A673 (cell line): Measurements from ENCODE around the gene CCT3. TPM values are rescaled to one million over a fixed set of nuclear protein-coding genes. Genes with fewer than 3 reads are reported as not detected.
A peak's percentile ranks its signal among the peaks of the same experiment; 100 is the strongest.
"Not testable (repeated sequence)": the region's sequence is repeated elsewhere in the genome, so short reads cannot be mapped to it uniquely, and the experiment has no call there.

ENCODE experiments used
- BruUV-seq: library from RNA; stranded (reverse); fragments of 400-500 nt; replicated peaks from 2 replicates; lab custom pipeline; 2021; lab: Mats Ljungman, UMichigan
- CTCF ChIA-PET: fragments of 300-600 bp; sonication (Branson Sonifier 250); formaldehyde crosslinking; loops from one replicate; lab custom pipeline; 2022; ENCODE audit warnings: antibody characterized with exemption; lab: Charles Lee
- POLR2A ChIA-PET: fragments of 300-600 bp; sonication (Branson Sonifier 250); formaldehyde crosslinking; loops from one replicate; lab custom pipeline; 2022; ENCODE audit warnings: antibody characterized with exemption; ENCODE audit not compliant: low non-redundant PET; lab: Charles Lee
- DNase-seq: peaks from one replicate; pipeline ENCODE4 v3.0.0-alpha.2; 2015; ENCODE audit warnings: low spot score
- H3K27ac ChIP-seq: fragments of 200-600 bp; sonication (generic); 2 replicates; pipeline ENCODE4 v1.5.1; 2016; ENCODE audit warnings: mixed run types, low read depth, mild to moderate bottlenecking, mixed read lengths, antibody characterized with exemption, low read length; ENCODE audit not compliant: poor library complexity, severe bottlenecking
- H3K27me3 ChIP-seq: fragments of 200-600 bp; sonication (generic); replicated peaks from 2 replicates; pipeline ENCODE4 v1.6.1; 2017; ENCODE audit warnings: mixed run types, low read depth, mild to moderate bottlenecking, mixed read lengths, antibody characterized with exemption, low read length; ENCODE audit not compliant: insufficient read depth, poor library complexity
- H3K36me3 ChIP-seq: fragments of 200-600 bp; sonication (generic); 2 replicates; pipeline ENCODE4 v1.6.1; 2016; ENCODE audit warnings: mixed run types, mild to moderate bottlenecking, mixed read lengths, antibody characterized with exemption, low read length; ENCODE audit not compliant: insufficient read depth, poor library complexity, severe bottlenecking
- H3K4me1 ChIP-seq: fragments of 200-600 bp; sonication (generic); 2 replicates; pipeline ENCODE4 v1.6.1; 2017; ENCODE audit warnings: mixed run types, mild to moderate bottlenecking, mixed read lengths, antibody characterized with exemption, low read length; ENCODE audit not compliant: insufficient read depth, poor library complexity, severe bottlenecking
- H3K4me3 ChIP-seq: fragments of 200-600 bp; sonication (generic); 2 replicates; pipeline ENCODE4 v1.5.1; 2016; ENCODE audit warnings: low read depth, mixed run types, mild to moderate bottlenecking, mixed read lengths, low read length; ENCODE audit not compliant: poor library complexity, severe bottlenecking
- H3K9me3 ChIP-seq: fragments of 200-600 bp; sonication (generic); 2 replicates; pipeline ENCODE4 v1.6.1; 2016; ENCODE audit warnings: mixed run types, low read depth, mild to moderate bottlenecking, mixed read lengths, antibody characterized with exemption, low read length; ENCODE audit not compliant: poor library complexity, severe bottlenecking
- CTCF ChIP-seq: fragments of 300-800, 200-600 bp; sonication (generic); conservative IDR thresholded peaks from 2 replicates; pipeline ENCODE4 v1.5.1; 2017; ENCODE audit warnings: low read depth, mild to moderate bottlenecking, antibody characterized with exemption, low read length, moderate library complexity, mixed read lengths
- EZH2 ChIP-seq: fragments of 200-600 bp; sonication (generic); IDR thresholded peaks from 2 replicates; pipeline ENCODE4 v1.6.1; 2017; ENCODE audit warnings: borderline replicate concordance, low read depth, mild to moderate bottlenecking, mixed read lengths, antibody characterized with exemption, low read length; ENCODE audit not compliant: poor library complexity, severe bottlenecking
- intact Hi-C: fragments of 100-400 bp; cut with micrococcal nuclease; formaldehyde crosslinking; loops from one replicate; pipeline ENCODE4 v1.10.0; 2022; ENCODE audit not compliant: unreplicated experiment
- total RNA-seq: library from RNA; stranded (reverse); gene quantifications from 2 replicates; pipeline ENCODE4 v1.2.3, GENCODE V29; 2021

Gene CCT3
- total RNA-seq, 1 experiment from 2014 or later = 678 TPM

- Histone ChIP-seq H3K36me3 (peaks cover 43% of the 10 kb centered on the region), H3K4me1 (peaks cover 14% of the 10 kb centered on the region), H3K27me3 (no peaks in the 10 kb centered on the region), H3K9me3 (no peaks in the 10 kb centered on the region), H3K4me3 (peak overlapping the region; percentile 88), H3K27ac (no peak overlapping the region)
- CTCF ChIA-PET = interaction anchor here (0.7 kb wide), 1 partner anchor 358 kb away, joined by 3 read pairs; the partner anchor contains the start of gene ARHGEF2
- no TSS peak for BruUV-seq
- intact Hi-C loops = loop anchor here (10.0 kb wide), 1 partner anchor 61 kb away; no protein-coding TSS in a partner anchor
- TF ChIP-seq CTCF = peak; percentile 60
- TF ChIP-seq EZH2 = no peak
- DNase-seq = peak; percentile 51
- POLR2A ChIA-PET = interaction anchor here (0.6 kb wide), 1 partner anchor 54 kb away, joined by 5 read pairs; no protein-coding TSS in a partner anchor
Observed at GRCh38 chr1:156336242-156336641, 1.9 kb downstream of the CCT3 start.

DNA sequence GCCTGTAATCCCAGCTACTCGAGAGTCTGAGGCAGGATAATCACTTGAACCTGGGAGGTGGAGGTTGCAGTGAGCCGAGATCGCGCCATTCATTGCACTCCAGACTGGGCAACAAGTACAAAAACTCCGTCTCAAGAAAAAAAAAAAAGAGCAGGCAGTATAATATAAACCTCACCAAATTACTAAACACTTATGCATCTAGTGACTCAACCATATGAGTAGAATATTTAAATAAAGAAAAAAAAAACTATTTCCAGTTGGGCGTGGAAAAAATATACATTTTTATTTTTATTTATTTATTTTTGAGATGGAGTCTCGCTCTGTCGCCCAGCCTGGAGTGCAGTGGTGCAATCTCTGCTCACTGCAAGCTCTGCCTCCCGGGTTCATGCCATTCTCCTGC is 14.9 kb downstream of the CCT3 start:
- H3K27ac ChIP-seq, H3K27me3 ChIP-seq, H3K9me3 ChIP-seq, DNase-seq, H3K4me3 ChIP-seq, POLR2A ChIA-PET, CTCF ChIA-PET, BruUV-seq, intact Hi-C loops, H3K4me1 ChIP-seq: not testable (repeated sequence)
- H3K36me3 ChIP-seq = peaks cover 82% of the 10 kb centered on the region

GRCh38 chr1:156320560-156320959 is 17.5 kb downstream of the CCT3 start:
- Histone ChIP-seq H3K27me3 (no peaks in the 10 kb centered on the region), H3K4me1 (no peaks in the 10 kb centered on the region), H3K9me3 (no peaks in the 10 kb centered on the region), H3K36me3 (peaks cover 97% of the 10 kb centered on the region), H3K4me3 (no peak overlapping the region), H3K27ac (no peak overlapping the region)
- no peak for DNase-seq
- BruUV-seq = no TSS peak
- ChIA-PET CTCF (interaction anchor here (0.5 kb wide), 1 partner anchor 226 kb away, joined by 5 read pairs; no protein-coding TSS in a partner anchor), POLR2A (no interaction called here)
- intact Hi-C loops = no loop called here
- TF ChIP-seq CTCF (no peak), EZH2 (no peak)

DNA sequence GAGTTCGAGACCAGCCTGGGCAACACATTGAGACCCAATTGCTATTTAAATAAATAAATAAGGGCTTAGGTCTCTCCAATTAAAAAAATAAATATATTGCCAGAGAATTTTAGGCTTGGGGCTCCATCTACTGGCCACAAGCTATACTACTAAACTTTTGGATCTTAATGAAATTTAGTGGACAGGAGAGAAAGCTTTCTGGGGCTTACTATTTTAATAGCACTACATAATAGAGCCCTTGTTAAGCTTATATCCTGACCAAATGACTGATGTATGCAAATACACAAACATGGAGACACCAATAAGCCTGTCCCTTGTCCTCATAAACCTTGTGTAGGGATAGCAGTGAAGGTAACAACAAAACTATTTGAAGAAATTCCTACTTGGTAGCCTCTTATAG is 18.4 kb downstream of the CCT3 start:
- ChIA-PET CTCF (interaction anchor here (0.6 to 1.1 kb wide), 2 partner anchors 94 to 193 kb away, joined by 3 to 5 read pairs; no protein-coding TSS in a partner anchor), POLR2A (no interaction called here)
- no peak overlapping the region for H3K27ac ChIP-seq
- no TSS peak for BruUV-seq
- intact Hi-C loops = loop anchor here (10.0 kb wide), 2 partner anchors 175 to 395 kb away; no protein-coding TSS in a partner anchor
- DNase-seq = peak; percentile 62
- TF ChIP-seq EZH2 (no peak), CTCF (peak; percentile 68)
- no peaks in the 10 kb centered on the region for H3K4me1 ChIP-seq
- no peaks in the 10 kb centered on the region for H3K27me3 ChIP-seq
- peaks cover 97% of the 10 kb centered on the region for H3K36me3 ChIP-seq
- no peaks in the 10 kb centered on the region for H3K9me3 ChIP-seq
- H3K4me3 ChIP-seq = no peak overlapping the region
